BLaER1 treated with 17β-estradiol and CSF1 and Interleukin-3, amounts not matched to agents 10 nM and 100 nM (cell line): ENCODE results near the gene SLFNL1.

ENCODE experiments used
- H3K27ac ChIP-seq, 11 experiments: shearing (Covaris generic); formaldehyde crosslinking; 2 replicates each; pipeline ENCODE4 v1.8.1; 2022
- H3K27me3 ChIP-seq, 11 experiments: shearing (Covaris generic); formaldehyde crosslinking; 2 replicates each; pipeline ENCODE4 v1.8.1; 2022
- H3K36me3 ChIP-seq, 11 experiments: shearing (Covaris generic); formaldehyde crosslinking; 2 replicates each; pipeline ENCODE4 v1.8.1; 2022
- H3K4me1 ChIP-seq, 10 experiments: shearing (Covaris generic); formaldehyde crosslinking; 2 replicates each; pipeline ENCODE4 v1.8.1; 2022
- H3K4me2 ChIP-seq, 11 experiments: shearing (Covaris generic); formaldehyde crosslinking; 2 replicates each; pipeline ENCODE4 v1.8.1; 2022
- H3K4me3 ChIP-seq, 10 experiments: shearing (Covaris generic); formaldehyde crosslinking; 2 replicates each; pipeline ENCODE4 v1.8.1; 2022
- H3K9ac ChIP-seq, 11 experiments: shearing (Covaris generic); formaldehyde crosslinking; 2 replicates each; pipeline ENCODE4 v1.8.1; 2022
- H3K9me3 ChIP-seq, 11 experiments: shearing (Covaris generic); formaldehyde crosslinking; replicated peaks in 1 of 11; 2 replicates each; pipeline ENCODE4 v1.8.1; 2022
- H4K20me1 ChIP-seq, 11 experiments: shearing (Covaris generic); formaldehyde crosslinking; 2 replicates each; pipeline ENCODE4 v1.8.1; 2022
- Cebpa-rat ChIP-seq, 11 experiments: shearing (Covaris generic); IDR thresholded peaks; 2 replicates each; pipeline ENCODE4 v1.8.1; 2022

SLFNL1 gene

GRCh38 chr1:41024953-41025352, 3.4 kb upstream of the SLFNL1 start:
- no peak overlapping the region for H3K27ac ChIP-seq
- H3K4me3 ChIP-seq: no peak overlapping the region

GRCh38 chr1:41023279-41023990, 1.9 kb upstream of the SLFNL1 start:
- Histone ChIP-seq H3K4me1 (peaks cover 31 to 60% (median 47%) of the 10 kb centered on the region in 10 experiments), H3K9ac (no peak overlapping the region), H3K4me3 (no peak overlapping the region), H3K36me3 (peaks cover 23 to 65% (median 42%) of the 10 kb centered on the region in 11 experiments), H3K27ac (no peak overlapping the region; a peak in 1 of 22 replicates), H3K4me2 (peak overlapping the region in 3 of 11 experiments; percentile 18 to 89 (median 82); a peak in 3 of 22 replicates), H4K20me1 (peaks cover 0 to 31% (median 9%) of the 10 kb centered on the region in 11 experiments; a peak in 8 of 22 replicates), H3K9me3 (no peaks in the 10 kb centered on the region), H3K27me3 (no peaks in the 10 kb centered on the region)
- no peak for TF ChIP-seq Cebpa-rat (IDR thresholded peaks at IDR 0.05)

More at GRCh38 chr1:41024953-41025352, 3.4 kb upstream of the SLFNL1 start:
- Histone ChIP-seq H3K9me3 (no peaks in the 10 kb centered on the region), H3K27me3 (no peaks in the 10 kb centered on the region), H4K20me1 (peaks cover 0 to 20% (median 7%) of the 10 kb centered on the region in 11 experiments; a peak in 8 of 22 replicates), H3K36me3 (peaks cover 34 to 78% (median 55%) of the 10 kb centered on the region in 11 experiments), H3K4me1 (peaks cover 21 to 45% (median 32%) of the 10 kb centered on the region in 10 experiments), H3K9ac (no peak overlapping the region), H3K4me2 (no peak overlapping the region)
- TF ChIP-seq Cebpa-rat (IDR thresholded peaks at IDR 0.05): no peak

- H3K27me3 ChIP-seq: no peaks in the 10 kb centered on the region
- H3K4me1 ChIP-seq: peaks cover 31 to 70% (median 57%) of the 10 kb centered on the region in 10 experiments
- TF ChIP-seq Cebpa-rat (IDR thresholded peaks at IDR 0.05): no peak
- H3K27ac ChIP-seq: peak overlapping the region in 4 of 11 experiments; percentile 48 to 70 (median 64); a peak in 4 of 22 replicates
- no peak overlapping the region for H3K4me3 ChIP-seq
- H3K9me3 ChIP-seq: no peaks in the 10 kb centered on the region
- H3K4me2 ChIP-seq: peak overlapping the region in 8 of 11 experiments; percentile 69 to 89 (median 86); a peak in 13 of 22 replicates
- H4K20me1 ChIP-seq: peaks cover 0 to 41% (median 19%) of the 10 kb centered on the region in 11 experiments; a peak in 11 of 22 replicates
- H3K9ac ChIP-seq: peak overlapping the region in 1 of 11 experiments; percentile 8; a peak in 1 of 22 replicates
- peaks cover 12 to 65% (median 42%) of the 10 kb centered on the region in 11 experiments for H3K36me3 ChIP-seq
Measured at GRCh38 chr1:41022424-41022823, 899 bp upstream of the SLFNL1 start.

DNA sequence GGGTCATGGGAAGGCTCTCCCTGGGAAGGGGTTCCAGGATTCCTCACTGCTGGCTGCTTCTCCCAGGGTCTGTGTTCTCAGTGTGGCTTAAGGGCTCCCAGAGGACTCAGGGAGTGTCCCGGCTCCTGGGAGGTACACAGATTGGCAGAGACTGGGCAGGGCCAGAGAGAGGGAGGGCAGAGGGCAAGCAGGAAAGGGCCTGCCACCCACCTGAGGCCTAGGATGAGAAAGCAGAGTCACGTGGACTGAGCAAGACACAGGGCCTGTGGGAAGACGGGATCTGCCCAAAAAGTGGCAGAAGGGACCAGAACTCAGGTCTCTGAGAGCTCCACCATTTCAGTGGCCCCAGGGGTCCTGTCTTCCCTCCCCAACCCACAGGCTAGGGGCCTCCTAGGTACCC, 871 bp downstream of the SLFNL1 start:
- Histone ChIP-seq H3K4me3 (no peak overlapping the region; a peak in 1 of 20 replicates), H3K36me3 (peaks cover 4 to 65% (median 42%) of the 10 kb centered on the region in 11 experiments; a peak in 20 of 22 replicates), H4K20me1 (peaks cover 0 to 59% (median 29%) of the 10 kb centered on the region in 11 experiments; a peak in 15 of 22 replicates), H3K27me3 (no peaks in the 10 kb centered on the region), H3K9ac (peak overlapping the region in 6 of 11 experiments; percentile 9 to 56 (median 46); a peak in 9 of 22 replicates), H3K4me2 (peak overlapping the region; percentile 15 to 89 (median 82); a peak in 21 of 22 replicates), H3K27ac (peak overlapping the region in 9 of 11 experiments; percentile 10 to 70 (median 48); a peak in 16 of 22 replicates), H3K9me3 (no peaks in the 10 kb centered on the region), H3K4me1 (peaks cover 39 to 88% (median 75%) of the 10 kb centered on the region in 10 experiments)
- no peak for TF ChIP-seq Cebpa-rat (IDR thresholded peaks at IDR 0.05)

GRCh38 chr1:41020109-41020576, 1.4 kb downstream of the SLFNL1 start:
- H3K27ac ChIP-seq: peak overlapping the region in 5 of 11 experiments; percentile 41 to 70 (median 65); a peak in 8 of 22 replicates

DNA sequence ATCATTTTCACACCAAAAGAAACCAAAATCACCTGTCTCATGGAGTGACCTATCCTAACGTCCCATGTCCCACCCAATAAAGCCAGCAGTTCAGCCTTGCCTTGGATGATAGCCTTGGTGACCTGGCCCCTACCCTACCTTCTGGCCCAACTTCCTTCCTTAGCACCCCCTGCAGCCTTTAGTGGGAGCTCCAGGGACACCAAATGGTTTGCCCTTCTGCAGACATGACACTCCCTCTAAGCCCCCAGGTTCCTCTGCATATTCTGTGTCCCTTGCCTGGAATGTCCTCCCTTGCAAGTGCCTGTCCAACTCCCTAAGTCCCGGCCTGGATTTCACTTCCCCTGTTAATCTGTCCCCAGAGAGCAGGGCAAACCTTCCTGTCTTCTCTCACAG, 2.2 kb downstream of the SLFNL1 start:
- TF ChIP-seq Cebpa-rat (IDR thresholded peaks at IDR 0.05): no peak
- Histone ChIP-seq H4K20me1 (peaks cover 0 to 72% (median 42%) of the 10 kb centered on the region in 11 experiments; a peak in 16 of 22 replicates), H3K9me3 (no peaks in the 10 kb centered on the region), H3K27ac (peak overlapping the region in 1 of 11 experiments; percentile 66; a peak in 1 of 22 replicates), H3K4me3 (no peak overlapping the region; a peak in 1 of 20 replicates), H3K27me3 (no peaks in the 10 kb centered on the region), H3K4me2 (peak overlapping the region; percentile 7 to 89 (median 82); a peak in 20 of 22 replicates), H3K4me1 (peaks cover 53 to 100% (median 88%) of the 10 kb centered on the region in 10 experiments), H3K36me3 (peaks cover 0 to 58% (median 41%) of the 10 kb centered on the region in 11 experiments; a peak in 20 of 22 replicates), H3K9ac (peak overlapping the region in 4 of 11 experiments; percentile 1 to 56 (median 4); a peak in 3 of 22 replicates)

More at GRCh38 chr1:41020109-41020576, 1.4 kb downstream of the SLFNL1 start:
- H3K36me3 ChIP-seq: peaks cover 4 to 64% (median 41%) of the 10 kb centered on the region in 11 experiments; a peak in 20 of 22 replicates
- H3K9me3 ChIP-seq: no peaks in the 10 kb centered on the region
- no peaks in the 10 kb centered on the region for H3K27me3 ChIP-seq
- peak overlapping the region in 6 of 11 experiments; percentile 4 to 56 (median 46); a peak in 7 of 22 replicates for H3K9ac ChIP-seq
- no peak for TF ChIP-seq Cebpa-rat (IDR thresholded peaks at IDR 0.05)
- H3K4me3 ChIP-seq: no peak overlapping the region; a peak in 2 of 20 replicates
- H3K4me1 ChIP-seq: peaks cover 45 to 93% (median 80%) of the 10 kb centered on the region in 10 experiments
- peaks cover 0 to 64% (median 34%) of the 10 kb centered on the region in 11 experiments; a peak in 15 of 22 replicates for H4K20me1 ChIP-seq
- peak overlapping the region; percentile 7 to 89 (median 82); a peak in 21 of 22 replicates for H3K4me2 ChIP-seq

DNA sequence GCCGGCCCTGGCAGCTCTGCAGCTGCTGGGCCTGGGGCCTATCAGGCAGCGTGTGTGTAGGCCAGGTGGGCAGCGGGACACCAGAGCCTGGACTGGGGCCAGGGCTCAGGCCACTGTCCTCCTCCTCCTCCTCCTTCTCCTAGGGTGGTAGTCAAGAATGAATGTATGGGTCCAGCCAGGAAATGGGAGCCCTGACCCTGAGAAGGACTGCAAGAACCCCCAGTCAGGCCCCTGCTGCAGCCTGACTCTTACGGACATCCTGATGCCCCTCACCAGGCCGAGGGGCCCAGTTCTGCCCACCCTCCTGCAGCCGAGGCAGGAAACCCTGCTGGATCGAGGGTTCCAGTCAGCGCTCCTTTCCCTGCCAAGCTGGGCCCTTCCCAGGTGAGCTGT, 3.5 kb downstream of the SLFNL1 start:
- peaks cover 0 to 85% (median 47%) of the 10 kb centered on the region in 11 experiments; a peak in 16 of 22 replicates for H4K20me1 ChIP-seq
- no peaks in the 10 kb centered on the region for H3K9me3 ChIP-seq
- H3K4me3 ChIP-seq: no peak overlapping the region
- TF ChIP-seq Cebpa-rat (IDR thresholded peaks at IDR 0.05): no peak
- H3K9ac ChIP-seq: 0 out of 22 replicates have a peak overlapping the region, but pooled peaks of 2 of the 11 experiments have one; percentile 20 to 31
- peak overlapping the region in 4 of 11 experiments; percentile 9 to 85 (median 56); a peak in 4 of 22 replicates for H3K27ac ChIP-seq
- peak overlapping the region in 10 of 11 experiments; percentile 3 to 89 (median 82); a peak in 14 of 22 replicates for H3K4me2 ChIP-seq
- peaks cover 0 to 62% (median 47%) of the 10 kb centered on the region in 11 experiments; a peak in 20 of 22 replicates for H3K36me3 ChIP-seq
- peaks cover 66 to 100% (median 98%) of the 10 kb centered on the region in 10 experiments for H3K4me1 ChIP-seq
- no peaks in the 10 kb centered on the region for H3K27me3 ChIP-seq
